NAMALWA (cell line): ENCODE data around the gene PIGU.

ENCODE experiments used
- DNase-seq: peaks from one replicate; pipeline ENCODE4 v3.0.0-alpha.2; 2015; ENCODE audit warnings: low spot score

PIGU gene

GRCh38 chr20:34512266-34512954 is 164.5 kb downstream of the PIGU start:
- DNase-seq = no peak

DNA sequence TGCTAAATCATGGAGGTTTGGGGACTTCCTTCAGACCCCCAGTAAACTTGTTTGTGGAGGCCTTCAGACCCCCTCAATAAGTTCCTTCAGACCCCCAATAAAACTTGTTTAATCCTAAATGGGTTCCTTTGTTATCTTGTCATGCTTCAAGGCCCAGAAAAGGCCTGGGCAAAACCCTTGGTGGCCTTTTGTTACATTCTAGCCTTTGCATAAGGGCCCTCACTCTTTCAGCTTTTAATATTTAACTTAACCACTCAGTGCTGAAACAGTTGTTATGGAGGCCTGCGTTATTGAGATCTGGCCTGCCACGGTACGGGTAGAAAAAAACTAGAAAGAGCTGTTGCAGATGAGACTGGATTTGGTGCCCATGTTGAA is 165.0 kb downstream of the PIGU start:
- no peak for DNase-seq

DNA sequence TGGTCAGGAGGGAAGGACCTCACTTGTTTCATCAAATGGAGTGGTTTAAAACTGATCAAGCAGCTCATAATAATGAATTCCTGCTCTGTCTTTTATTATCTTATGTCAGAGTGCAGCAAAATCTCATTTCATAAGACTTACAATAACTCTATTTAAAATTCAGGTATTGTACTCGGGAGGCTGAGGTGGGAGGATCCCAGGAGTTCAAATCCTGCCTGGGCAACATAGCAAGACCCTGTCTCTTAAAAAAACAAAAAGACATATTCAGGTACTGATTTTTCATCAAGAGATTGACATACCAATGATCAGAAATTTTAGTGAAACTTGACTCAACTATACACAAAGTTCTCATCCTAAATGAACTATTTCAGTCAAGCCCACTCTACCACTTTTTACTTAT is 166.3 kb downstream of the PIGU start:
- no peak for DNase-seq
